ENCODE measurements around the gene FMN1. TPM values are rescaled to one million over a fixed set of nuclear protein-coding genes. Genes with fewer than 3 reads are reported as not detected.

The FMN1 gene
- total RNA-seq, 1 experiment from 2014 or later, result 4.5 TPM

- no peak for TF ChIP-seq FOXP4 (CRISPR knock-in tag; IDR thresholded peaks at IDR 0.05)
- no peak for TF ChIP-seq ATF6 (CRISPR knock-in tag; IDR thresholded peaks at IDR 0.05)
These were observed 11.2 kb downstream of the FMN1 start (continued) for GRCh38 chr15:33183334-33183733.

- H3K4me1 Mint-ChIP-seq, result peaks cover 22% of the 10 kb centered on the region
- no peaks in the 10 kb centered on the region for H3K27me3 Mint-ChIP-seq (ENCODE audit: low read depth)
- no peak overlapping the region for H3K27ac Mint-ChIP-seq
- CTCF ChIA-PET, result interaction anchor here (1.7 kb wide), 1 partner anchor 11 kb away, joined by 6 read pairs; the partner anchor contains the start of gene FMN1
- TF ChIP-seq USF1 (CRISPR knock-in tag; IDR thresholded peaks at IDR 0.05), result no peak
- TF ChIP-seq SP1 (CRISPR knock-in tag; conservative IDR thresholded peaks at IDR 0.05), result no peak
- TF ChIP-seq ZMAT4 (CRISPR knock-in tag; IDR thresholded peaks at IDR 0.05), result no peak
- TF ChIP-seq NFE2L1 (CRISPR knock-in tag; IDR thresholded peaks at IDR 0.05), result no peak
- no peak for TF ChIP-seq ZNF512 (CRISPR knock-in tag; IDR thresholded peaks at IDR 0.05; ENCODE audit: borderline replicate concordance)
- no peak for TF ChIP-seq E2F4 (CRISPR knock-in tag; IDR thresholded peaks at IDR 0.05; ENCODE audit: borderline replicate concordance, low read depth)
- TF ChIP-seq GABPB1 (CRISPR knock-in tag; IDR thresholded peaks at IDR 0.05), result no peak
- no peak for TF ChIP-seq AFF4 (CRISPR knock-in tag; IDR thresholded peaks at IDR 0.05; ENCODE audit: borderline replicate concordance)
- TF ChIP-seq FOXJ3 (CRISPR knock-in tag; IDR thresholded peaks at IDR 0.05; ENCODE audit: borderline replicate concordance), result no peak
- POLR2A ChIA-PET, result no interaction called here
- H3K4me3 Mint-ChIP-seq, result no peak overlapping the region
- ATAC-seq (no peak), DNase-seq (ENCODE audit: low spot score) (no peak)
- H3K9me3 Mint-ChIP-seq, result no peaks in the 10 kb centered on the region
- H3K36me3 Mint-ChIP-seq, result no peaks in the 10 kb centered on the region
These were observed 11.6 kb downstream of the FMN1 start for GRCh38 chr15:33182926-33183325.
